SK-N-SH (cell line): ENCODE data around the gene KIR2DL4. TPM values are rescaled to one million over a fixed set of nuclear protein-coding genes. Genes with fewer than 3 reads are reported as not detected.
"Not testable (repeated sequence)": the region's sequence is repeated elsewhere in the genome, so short reads cannot be mapped to it uniquely, and the experiment has no call there.

Experiments
- CTCF ChIA-PET: fragments of 300-600, 350-600 bp; formaldehyde crosslinking; extraction: SDS; loops from one replicate; lab custom pipeline; 2021; lab: Yijun Ruan, JAX
- POLR2A ChIA-PET: fragments of 350-600 bp; sonication (Branson Sonifier 250); formaldehyde crosslinking; extraction: SDS; loops from one replicate; lab custom pipeline; 2020; ENCODE audit warnings: antibody characterized with exemption, inconsistent platforms; lab: Yijun Ruan, JAX
- DNase-seq: peaks from one replicate; pipeline ENCODE4 v3.0.0; 2012
- H2AFZ ChIP-seq: fragments of 200-600 bp; sonication (generic); 2 replicates; pipeline ENCODE4 v1.8.1; 2016; ENCODE audit warnings: antibody characterized with exemption, mild to moderate bottlenecking, low read depth
- H3F3A ChIP-seq: fragments of 200-600 bp; sonication (generic); replicated peaks from 2 replicates; pipeline ENCODE3; 2016; ENCODE audit warnings: antibody characterized with exemption, mild to moderate bottlenecking; ENCODE audit not compliant: insufficient read depth
- H3K27ac ChIP-seq, 2 experiments: fragments of 200-500 bp in 1 of 2; fragments of 200-600 bp in 1 of 2; sonication (Bioruptor generic) in 1 of 2; sonication (generic), shearing (Covaris generic) in 1 of 2; 2 replicates each; pipeline versions ENCODE4 v1.5.1 to v1.6.1; 2014 to 2016; ENCODE audit warnings: low read depth in 2 of 2, inconsistent platforms in 1 of 2, low read length in 1 of 2, mild to moderate bottlenecking in 1 of 2, mixed read lengths in 1 of 2
- H3K27me3 ChIP-seq: fragments of 200-600 bp; sonication (generic), shearing (Covaris generic); 2 replicates; pipeline ENCODE4 v1.6.1; 2016; ENCODE audit warnings: mixed run types; ENCODE audit not compliant: insufficient read depth
- H3K36me3 ChIP-seq, 2 experiments: fragments of 200-500 bp in 1 of 2; fragments of 200-600 bp in 1 of 2; sonication (Bioruptor generic) in 1 of 2; sonication (generic) in 1 of 2; replicated peaks in 1 of 2; 2 replicates each; pipeline versions ENCODE3 to v1.5.1; 2014 to 2016; ENCODE audit warnings: low read length in 1 of 2, mild to moderate bottlenecking in 1 of 2; ENCODE audit not compliant: insufficient read depth in 2 of 2, control insufficient read depth in 1 of 2
- H3K4me1 ChIP-seq, 2 experiments: fragments of 200-500 bp in 1 of 2; fragments of 200-600 bp in 1 of 2; sonication (Bioruptor generic) in 1 of 2; sonication (generic), shearing (Covaris generic) in 1 of 2; 2 replicates each; pipeline versions ENCODE4 v1.5.1 to v1.6.1; 2014 to 2016; ENCODE audit warnings: low read depth in 1 of 2, low read length in 1 of 2, mixed run types in 1 of 2; ENCODE audit not compliant: insufficient read depth in 2 of 2, control insufficient read depth in 1 of 2
- H3K4me2 ChIP-seq: fragments of 200-600 bp; sonication (generic), shearing (Covaris generic); 2 replicates; pipeline ENCODE4 v1.6.1; 2017; ENCODE audit warnings: mixed run types
- H3K4me3 ChIP-seq, 2 experiments: fragments of 200-500 bp in 1 of 2; fragments of 200-600 bp in 1 of 2; sonication (Bioruptor generic) in 1 of 2; sonication (generic), shearing (Covaris generic) in 1 of 2; 2 replicates each; pipeline versions ENCODE4 v1.5.1 to v1.8.1; 2014 to 2016; ENCODE audit warnings: low read depth in 2 of 2, inconsistent platforms in 1 of 2, low read length in 1 of 2, mild to moderate bottlenecking in 1 of 2, mixed read lengths in 1 of 2, moderate library complexity in 1 of 2
- H3K79me2 ChIP-seq: fragments of 200-600 bp; sonication (generic); 2 replicates; pipeline ENCODE4 v1.8.1; 2017; ENCODE audit warnings: mild to moderate bottlenecking; ENCODE audit not compliant: insufficient read depth
- H3K9ac ChIP-seq: fragments of 200-600 bp; sonication (generic); 2 replicates; pipeline ENCODE4 v1.6.1; 2017; ENCODE audit warnings: mixed run types
- H3K9me2 ChIP-seq: fragments of 200-600 bp; sonication (generic); 2 replicates; pipeline ENCODE4 v1.6.1; 2017; ENCODE audit warnings: mixed run types
- H3K9me3 ChIP-seq: fragments of 200-600 bp; sonication (generic); 2 replicates; pipeline ENCODE4 v1.6.1; 2017; ENCODE audit warnings: mixed run types, mild to moderate bottlenecking, moderate library complexity
- H4K20me1 ChIP-seq: fragments of 200-600 bp; sonication (generic); 2 replicates; pipeline ENCODE4 v1.6.1; 2017; ENCODE audit warnings: mild to moderate bottlenecking, mixed run types; ENCODE audit not compliant: insufficient read depth
- EP300 ChIP-seq, 2 experiments: IDR thresholded peaks; 2 replicates each; pipeline versions ENCODE4 v1.4.0 to v1.6.1; 2012; ENCODE audit warnings: borderline replicate concordance in 1 of 2, low read depth in 1 of 2, low read length in 1 of 2
- GABPA ChIP-seq: IDR thresholded peaks from 2 replicates; pipeline ENCODE4 v1.4.0; 2012; ENCODE audit warnings: low read depth, mild to moderate bottlenecking
- RAD21 ChIP-seq: IDR thresholded peaks from 2 replicates; pipeline ENCODE4 v1.6.1; 2012; ENCODE audit warnings: mild to moderate bottlenecking, low read length
- YY1 ChIP-seq: IDR thresholded peaks from 2 replicates; pipeline ENCODE4 v1.4.0; 2012; ENCODE audit warnings: low read depth, mild to moderate bottlenecking
- WGBS: methylation state at CpG from one replicate; pipeline ENCODE4 v1.1.6; 2017; ENCODE audit warnings: low lambda C conversion rate; 5-methylcytosine and 5-hydroxymethylcytosine counted together
- polyA plus RNA-seq, 3 experiments: library from polyadenylated mRNA; depleted of rRNA; stranded (reverse); fragments of >200 nt; gene quantifications; 2 replicates each; pipeline ENCODE4 v1.2.3, GENCODE V29; 2012

Gene KIR2DL4
- polyA plus RNA-seq, 1 of the 3 experiments (the other 2 are of a cell fraction) = not detected

GRCh38 chr19:54816251-54816650 is 12.8 kb downstream of the KIR2DL4 start, which contains the start of gene KIR3DL1:
Gene KIR3DL1 (plus strand): TSS chr19:54816468.
- H3F3A ChIP-seq, H3K9ac ChIP-seq, POLR2A ChIA-PET, H3K79me2 ChIP-seq, H3K27me3 ChIP-seq, H3K4me3 ChIP-seq, H3K9me3 ChIP-seq, H3K27ac ChIP-seq, H3K36me3 ChIP-seq, H3K9me2 ChIP-seq, DNase-seq, H4K20me1 ChIP-seq, H3K4me2 ChIP-seq, H2AFZ ChIP-seq, H3K4me1 ChIP-seq, CTCF ChIA-PET: not testable (repeated sequence)
- 18% methylated on average over 12 of the region's 17 CpGs for WGBS

GRCh38 chr19:54817670-54818536 is 14.5 kb downstream of the KIR2DL4 start:
- POLR2A ChIA-PET = no interaction called here

GRCh38 chr19:54824416-54824815 is 21.0 kb downstream of the KIR2DL4 start:
- POLR2A ChIA-PET, H3K4me1 ChIP-seq, H3K36me3 ChIP-seq, H3K9me2 ChIP-seq, H2AFZ ChIP-seq, H3K9me3 ChIP-seq, H3K4me3 ChIP-seq, H3K27me3 ChIP-seq, DNase-seq, CTCF ChIA-PET, H3K4me2 ChIP-seq, H4K20me1 ChIP-seq, H3K27ac ChIP-seq, H3F3A ChIP-seq, H3K79me2 ChIP-seq, H3K9ac ChIP-seq: not testable (repeated sequence)
- WGBS = 0% methylated on average over 4 of the region's 4 CpGs

More at GRCh38 chr19:54817670-54818536, 14.5 kb downstream of the KIR2DL4 start:
- no peaks in the 10 kb centered on the region for H3K4me1 ChIP-seq
- H3K27ac ChIP-seq = no peak overlapping the region
- TF ChIP-seq RAD21 (no peak), EP300 (IDR thresholded peaks at IDR 0.05; ENCODE audit: borderline replicate concordance in 1 of 2, low read depth in 1 of 2, low read length in 1 of 2) (no peak), GABPA (no peak), YY1 (no peak)
- CTCF ChIA-PET = no interaction called here
- no peaks in the 10 kb centered on the region for H3K9me3 ChIP-seq
- 6% methylated on average over 10 of the region's 15 CpGs for WGBS
- no peaks in the 10 kb centered on the region for H3K9me2 ChIP-seq
- no peak for DNase-seq
- no peaks in the 10 kb centered on the region for H3F3A ChIP-seq
- H3K9ac ChIP-seq = no peak overlapping the region
- H3K4me3 ChIP-seq = no peak overlapping the region
- H3K27me3 ChIP-seq = no peaks in the 10 kb centered on the region; the same call in 1 of the 2 replicates
- no peaks in the 10 kb centered on the region for H4K20me1 ChIP-seq
- no peak overlapping the region for H2AFZ ChIP-seq
- H3K36me3 ChIP-seq = no peaks in the 10 kb centered on the region
- no peaks in the 10 kb centered on the region for H3K79me2 ChIP-seq
- H3K4me2 ChIP-seq = no peak overlapping the region

GRCh38 chr19:54825326-54825725 is 21.9 kb downstream of the KIR2DL4 start:
- H4K20me1 ChIP-seq, H3K36me3 ChIP-seq, H3K9me3 ChIP-seq, H2AFZ ChIP-seq, CTCF ChIA-PET, H3K4me1 ChIP-seq, H3K79me2 ChIP-seq, DNase-seq, H3K27me3 ChIP-seq, H3K4me2 ChIP-seq, POLR2A ChIA-PET, H3F3A ChIP-seq, H3K4me3 ChIP-seq, H3K9me2 ChIP-seq, H3K9ac ChIP-seq, H3K27ac ChIP-seq: not testable (repeated sequence)
- WGBS = 2% methylated on average over 7 of the region's 7 CpGs

GRCh38 chr19:54828064-54828463 is 24.7 kb downstream of the KIR2DL4 start:
- H3K9ac ChIP-seq, H3F3A ChIP-seq, H2AFZ ChIP-seq, H3K27ac ChIP-seq, H3K36me3 ChIP-seq, H3K9me2 ChIP-seq, H3K4me1 ChIP-seq, CTCF ChIA-PET, H3K27me3 ChIP-seq, H3K9me3 ChIP-seq, H3K79me2 ChIP-seq, DNase-seq, H3K4me2 ChIP-seq, H4K20me1 ChIP-seq, H3K4me3 ChIP-seq, POLR2A ChIA-PET: not testable (repeated sequence)
- 2% methylated on average over 8 of the region's 8 CpGs for WGBS

- H3K9ac ChIP-seq, H3K9me2 ChIP-seq, H3K36me3 ChIP-seq, H3F3A ChIP-seq, H3K79me2 ChIP-seq, POLR2A ChIA-PET, H3K4me3 ChIP-seq, DNase-seq, H3K27me3 ChIP-seq, H3K9me3 ChIP-seq, CTCF ChIA-PET, H3K4me1 ChIP-seq, H3K27ac ChIP-seq, H4K20me1 ChIP-seq, H2AFZ ChIP-seq, H3K4me2 ChIP-seq: not testable (repeated sequence)
- WGBS = 32% methylated on average over 11 of the region's 14 CpGs
These were observed 29.1 kb downstream of the KIR2DL4 start, which contains the start of gene KIR2DS4 for GRCh38 chr19:54832496-54832895. Gene KIR2DS4 (plus strand): TSS chr19:54832676.
